Stimulated activated naive CD4-positive, alpha-beta T cell treated with Interleukin-2 at 50 U/mL for 16 hours (primary cell): Measurements from ENCODE around the gene NTN5.
A peak's percentile ranks its signal among the peaks of the same experiment; 100 is the strongest.
"Not testable (repeated sequence)": the region's sequence is repeated elsewhere in the genome, so short reads cannot be mapped to it uniquely, and the experiment has no call there.

Experiments
- DNase-seq: peaks from one replicate; lab custom pipeline; 2025; lab: John Stamatoyannopoulos, UW

NTN5 gene

GRCh38 chr19:48669903-48670668 lies 2.7 kb downstream of the NTN5 start:
- no peak for DNase-seq

GRCh38 chr19:48668761-48669160 lies 4.1 kb downstream of the NTN5 start:
- no peak for DNase-seq

- DNase-seq: no peak
Measured at GRCh38 chr19:48668332-48668731, 4.5 kb downstream of the NTN5 start.

- no peak for DNase-seq
Measured at GRCh38 chr19:48665786-48666185, 7.0 kb downstream of the NTN5 start.

- no peak for DNase-seq
Measured at GRCh38 chr19:48664476-48664875, 8.3 kb downstream of the NTN5 start.

GRCh38 chr19:48663667-48664066 lies 9.2 kb downstream of the NTN5 start:
- DNase-seq: no peak

- DNase-seq: no peak
Measured at GRCh38 chr19:48661711-48662090, 11.1 kb downstream of the NTN5 start.

- DNase-seq: peak; percentile 72
Measured at GRCh38 chr19:48660852-48661710, 11.7 kb downstream of the NTN5 start.

- no peak for DNase-seq
Measured at GRCh38 chr19:48659768-48660167, 13.0 kb downstream of the NTN5 start.

- no peak for DNase-seq
Measured at GRCh38 chr19:48658483-48658882, 14.3 kb downstream of the NTN5 start.

- DNase-seq: not testable (repeated sequence)
Measured at GRCh38 chr19:48657828-48658227, 15.0 kb downstream of the NTN5 start.

- no peak for DNase-seq
Measured at GRCh38 chr19:48656840-48657474, 15.9 kb downstream of the NTN5 start.

- no peak for DNase-seq
Measured at GRCh38 chr19:48654299-48655059, 18.3 kb downstream of the NTN5 start.

GRCh38 chr19:48651683-48652048 lies 21.2 kb downstream of the NTN5 start:
- DNase-seq: no peak

- DNase-seq: no peak
Measured at GRCh38 chr19:48650974-48651682, 21.7 kb downstream of the NTN5 start.

- no peak for DNase-seq
Measured at GRCh38 chr19:48648134-48648533, 24.7 kb downstream of the NTN5 start.

GRCh38 chr19:48646722-48647216 lies 26.0 kb downstream of the NTN5 start:
- no peak for DNase-seq

- DNase-seq: peak; percentile 89
Measured at GRCh38 chr19:48646001-48646721, 26.7 kb downstream of the NTN5 start, which contains the start of gene CA11. TSS of gene CA11 (minus strand) at chr19:48646187. CDS start at chr19:48645632, 555 bp downstream.

GRCh38 chr19:48645620-48646000 lies 27.2 kb downstream of the NTN5 start:
- DNase-seq: no peak

GRCh38 chr19:48644839-48645619 lies 27.8 kb downstream of the NTN5 start:
- DNase-seq: peak; percentile 65
